LHCN-M2 (cell line): ENCODE measurements around the gene JPH4. TPM values are rescaled to one million over a fixed set of nuclear protein-coding genes. Genes with fewer than 3 reads are reported as not detected.
"Not testable (repeated sequence)": the region's sequence is repeated elsewhere in the genome, so short reads cannot be mapped to it uniquely, and the experiment has no call there.

Experiments
- DNase-seq: peaks from one replicate; pipeline ENCODE4 v3.0.0-alpha.2; 2012; ENCODE audit warnings: low read depth
- total RNA-seq: library from RNA; depleted of rRNA; stranded (reverse); fragments of >200 nt; gene quantifications from 2 replicates; pipeline ENCODE4 v1.2.3, GENCODE V29; 2014

The JPH4 gene
- total RNA-seq, 1 experiment from 2014 or later, result not detected

DNA sequence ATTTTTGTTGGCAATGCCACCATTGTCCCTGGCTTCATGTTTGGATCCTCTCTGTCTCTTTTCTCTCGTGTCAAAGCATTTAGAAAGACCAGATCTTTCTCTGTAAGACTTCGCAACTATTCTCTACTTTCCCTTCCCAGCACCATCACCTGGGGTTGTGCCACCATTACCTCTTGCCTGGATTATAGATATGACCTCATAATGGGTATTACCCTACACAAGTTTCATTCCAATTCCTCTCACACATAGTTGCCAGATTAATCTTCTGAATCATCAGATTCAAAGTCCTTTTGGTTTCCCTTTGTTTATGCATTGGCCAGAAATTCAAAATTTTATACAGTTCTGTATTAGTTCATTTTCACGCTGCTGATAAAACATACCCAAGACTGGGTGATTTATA is 30.4 kb upstream of the JPH4 start:
- DNase-seq, result no peak

DNA sequence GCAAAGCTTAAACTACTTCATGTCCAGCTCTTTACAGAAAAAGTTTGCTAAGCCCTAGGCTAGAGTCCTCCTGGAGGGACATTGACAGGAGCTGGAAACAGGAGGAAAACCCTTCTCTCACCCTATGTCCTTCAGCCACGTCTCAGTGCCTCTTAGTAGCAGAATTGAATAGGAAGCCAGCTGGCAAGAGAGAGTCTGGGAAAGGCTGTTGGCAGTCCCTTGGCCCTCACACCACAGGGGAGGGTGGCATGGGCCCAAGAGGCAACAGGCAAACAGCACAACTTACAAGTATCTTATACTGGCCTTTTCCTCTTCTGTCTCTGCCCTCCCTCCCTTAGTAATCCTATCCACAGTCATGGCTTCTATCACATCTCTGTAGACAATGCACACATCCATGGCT is 29.9 kb upstream of the JPH4 start:
- DNase-seq, result no peak

DNA sequence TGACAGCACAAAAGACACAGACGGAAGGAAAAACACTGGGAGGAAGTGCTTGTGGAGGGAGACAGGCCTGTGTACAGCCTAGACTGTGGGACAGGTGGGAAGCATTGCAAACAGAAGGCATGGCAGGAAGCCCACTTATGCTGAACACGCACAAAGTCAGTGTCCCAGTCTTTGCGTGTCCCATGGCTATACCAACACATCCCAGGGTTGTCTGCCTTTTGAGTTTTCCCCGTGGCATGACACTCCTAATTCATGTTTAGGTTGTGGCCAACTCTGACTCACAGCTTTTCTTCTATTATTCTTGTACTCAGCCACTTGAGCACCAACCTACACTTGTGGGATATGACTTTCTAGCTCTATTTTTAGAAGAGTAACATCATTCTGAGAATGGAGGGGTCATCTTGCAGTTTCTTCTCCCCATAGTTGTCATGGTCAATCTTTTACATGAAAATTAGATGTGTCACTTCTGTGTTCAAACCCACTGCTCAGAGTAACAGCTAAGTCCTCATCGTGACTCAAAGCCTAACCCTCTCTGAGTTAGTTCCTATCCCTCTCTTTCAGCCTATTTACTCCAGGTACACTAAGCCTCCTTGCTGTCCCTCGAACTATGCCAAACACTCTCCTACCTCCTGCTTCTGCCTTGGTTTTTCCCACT is 27.5 kb upstream of the JPH4 start:
- peak; percentile 33 for DNase-seq

DNA sequence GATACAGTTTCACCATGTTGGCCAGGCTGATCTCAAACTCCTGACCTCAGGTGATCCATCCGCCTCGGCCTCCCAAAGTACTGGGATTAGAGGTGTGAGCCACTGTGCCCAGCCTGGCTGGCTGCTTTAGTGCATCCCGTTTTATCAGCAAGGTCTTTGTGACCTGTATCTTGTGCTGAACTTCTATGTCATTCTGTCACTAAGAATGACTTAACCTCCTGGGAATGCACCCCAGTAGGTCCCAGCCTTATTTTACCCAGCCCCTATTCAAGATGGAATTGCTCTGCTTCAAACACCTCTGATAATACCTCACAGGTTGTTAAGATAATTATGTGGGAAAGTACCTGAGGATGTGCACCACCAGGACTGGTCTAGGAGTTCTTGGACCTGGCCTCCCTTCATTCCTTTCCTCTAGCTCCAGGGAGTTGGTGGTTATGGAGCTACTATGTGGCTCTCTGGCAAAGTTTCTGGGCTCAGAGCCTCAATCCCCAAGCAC is 26.1 kb upstream of the JPH4 start:
- no peak for DNase-seq

GRCh38 chr14:23604148-23604547 is 25.6 kb upstream of the JPH4 start:
- no peak for DNase-seq

DNA sequence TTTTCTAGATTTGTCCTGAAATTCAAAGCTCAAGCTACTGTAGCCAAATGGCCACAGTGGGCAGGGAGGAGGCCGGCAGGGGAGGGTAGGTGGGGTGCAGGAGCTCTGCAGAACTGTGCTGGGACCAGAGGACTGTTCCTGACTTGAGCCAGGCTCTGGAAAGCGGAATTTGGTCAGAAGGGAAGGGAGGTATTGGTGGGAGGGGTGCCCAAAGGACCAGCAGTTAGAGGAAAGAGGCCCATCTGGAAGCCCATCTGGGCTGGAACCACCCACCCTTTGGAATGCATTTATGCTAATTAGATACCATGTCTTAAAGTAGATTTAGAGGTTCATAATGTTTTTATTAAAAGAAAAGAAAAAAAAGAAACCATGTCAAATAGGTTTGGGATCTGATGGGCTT is 24.5 kb upstream of the JPH4 start:
- no peak for DNase-seq

GRCh38 chr14:23602181-23603095 is 23.8 kb upstream of the JPH4 start:
- no peak for DNase-seq

GRCh38 chr14:23601845-23602180 is 23.2 kb upstream of the JPH4 start:
- DNase-seq, result no peak

DNA sequence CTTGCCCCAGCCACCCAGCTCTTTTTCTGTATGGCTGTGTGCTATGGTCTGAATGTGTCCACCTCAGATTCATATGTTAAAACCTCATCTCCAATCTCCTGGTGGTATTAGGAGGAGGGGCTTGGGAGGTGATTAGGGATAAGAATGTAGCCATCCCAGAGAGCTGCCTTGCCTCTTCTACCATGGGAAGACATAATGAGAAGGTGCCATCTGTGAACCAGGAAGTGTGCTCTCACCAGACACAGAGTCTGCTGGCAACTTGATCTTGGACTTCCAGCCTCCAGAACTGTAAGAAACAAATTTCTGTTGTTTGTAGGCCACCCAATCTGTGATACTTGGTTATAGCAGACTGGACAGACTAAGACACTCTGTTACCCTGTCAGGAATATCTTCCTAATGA is 22.8 kb upstream of the JPH4 start:
- DNase-seq, result no peak

DNA sequence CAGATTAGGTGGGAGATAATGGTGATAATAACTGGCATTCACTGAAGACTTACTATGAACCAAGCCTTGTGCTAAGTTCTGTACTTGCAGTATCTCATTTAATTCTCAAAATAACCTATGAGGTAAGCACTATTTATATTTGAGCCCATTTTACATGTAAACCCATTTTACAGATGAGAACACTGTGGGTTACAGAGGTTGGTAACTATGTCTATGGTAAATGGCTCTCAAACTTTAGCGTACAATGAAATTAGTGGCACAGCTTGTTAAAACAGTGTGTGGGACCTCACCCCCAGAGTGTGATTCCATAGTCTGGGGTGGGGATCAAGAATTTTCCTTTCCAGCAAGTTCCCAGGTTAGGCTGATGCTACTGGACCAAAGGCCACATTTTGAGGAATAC is 22.2 kb upstream of the JPH4 start:
- DNase-seq, result no peak

GRCh38 chr14:23600322-23600707 is 21.7 kb upstream of the JPH4 start:
- DNase-seq, result no peak

DNA sequence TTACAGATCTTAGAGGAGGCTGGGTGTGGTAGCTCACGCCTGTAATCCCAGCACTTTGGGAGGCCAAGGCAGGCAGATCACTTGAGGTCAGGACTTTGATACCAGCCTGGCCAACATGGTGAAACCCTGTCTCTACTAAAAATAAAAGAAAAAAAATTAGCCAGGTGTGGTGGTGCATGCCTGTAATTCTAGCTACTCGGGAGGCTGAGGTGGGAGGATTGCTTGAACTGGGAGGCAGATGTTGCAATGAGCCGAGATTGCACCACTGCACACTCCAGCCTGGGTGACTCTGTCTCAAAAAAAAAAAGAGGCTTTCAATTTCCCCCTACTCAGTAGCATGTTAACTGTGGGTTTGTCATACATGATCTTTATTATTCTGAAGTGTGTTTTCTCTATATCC is 15.6 kb upstream of the JPH4 start:
- not testable (repeated sequence) for DNase-seq

GRCh38 chr14:23590198-23590597 is 11.6 kb upstream of the JPH4 start:
- DNase-seq, result no peak

- DNase-seq, result no peak
Observed at GRCh38 chr14:23589606-23590005, 11.0 kb upstream of the JPH4 start.

DNA sequence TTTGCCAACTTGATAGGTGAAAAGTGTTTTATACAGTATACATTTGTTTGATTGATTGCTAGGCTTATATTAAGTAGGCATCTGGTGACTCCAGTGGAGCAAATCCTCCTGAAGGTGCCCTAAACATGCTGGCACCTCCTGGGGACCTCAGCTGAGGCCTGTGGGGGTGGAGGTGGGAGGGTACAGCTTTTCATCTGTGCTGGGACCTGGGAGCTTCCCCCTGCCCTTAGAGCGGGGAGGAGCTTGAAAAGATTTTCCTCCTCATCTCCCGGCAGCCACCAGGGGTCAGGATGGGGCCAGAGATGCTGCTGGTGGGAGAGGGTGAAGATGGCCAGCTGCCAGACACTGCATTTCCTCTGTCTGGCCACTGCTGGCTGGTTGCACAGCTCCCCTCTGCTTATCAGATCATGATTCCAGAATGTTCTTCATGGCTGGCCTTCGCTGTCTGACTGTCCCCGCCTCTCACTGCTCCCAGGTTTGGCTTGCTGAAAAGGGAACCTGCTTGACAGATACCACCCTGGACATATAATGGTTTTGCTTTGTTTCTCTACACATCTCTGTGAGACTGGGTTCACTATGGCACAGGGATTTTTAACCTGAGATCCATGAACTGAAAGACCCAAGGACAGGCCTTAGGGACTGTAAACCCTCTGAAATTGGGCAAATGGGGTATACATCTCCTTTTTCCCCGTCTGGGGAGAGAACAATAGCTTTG is 10.5 kb upstream of the JPH4 start:
- peak; percentile 82 for DNase-seq

- not testable (repeated sequence) for DNase-seq
Observed at GRCh38 chr14:23584527-23585203, 6.1 kb upstream of the JPH4 start.

- not testable (repeated sequence) for DNase-seq
Observed at GRCh38 chr14:23583761-23584526, 5.4 kb upstream of the JPH4 start.

DNA sequence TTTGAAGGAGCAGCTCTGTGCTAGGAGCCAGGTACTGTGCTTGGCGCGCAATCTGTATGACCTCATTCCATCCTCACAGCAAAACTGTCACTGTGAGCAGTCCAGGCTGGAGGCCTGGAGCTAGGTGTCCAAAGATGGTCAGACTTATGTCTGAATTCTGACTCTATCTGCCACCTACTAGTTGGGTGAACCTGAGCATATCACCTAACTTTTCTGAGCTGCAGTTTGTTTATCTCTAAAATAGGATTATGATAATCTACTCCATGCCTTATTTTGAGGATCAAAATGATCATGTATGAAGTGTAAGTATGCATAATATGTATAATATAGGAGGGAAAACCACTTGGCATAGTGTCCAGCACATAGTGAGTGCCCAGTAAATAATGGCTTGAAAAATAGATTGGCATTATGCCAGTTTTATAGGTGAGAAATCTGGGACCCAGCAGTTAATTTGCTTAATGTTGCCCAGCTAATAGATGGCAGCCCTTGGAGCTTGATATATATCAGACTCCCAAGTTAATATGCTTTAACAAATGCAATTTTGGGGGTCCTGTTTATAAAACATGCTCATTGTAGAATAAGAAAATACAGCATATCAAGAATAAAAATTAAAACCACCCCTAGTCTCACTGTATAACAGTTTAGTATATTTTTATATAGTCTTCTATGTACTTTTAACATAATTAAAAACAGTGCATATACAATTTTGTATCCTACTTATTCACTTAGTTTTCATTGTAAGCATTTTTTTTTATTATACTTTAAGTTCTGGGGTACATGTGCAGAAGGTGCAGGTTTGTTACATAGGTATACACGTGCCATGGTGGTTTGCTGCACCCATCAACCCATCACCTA is 4.5 kb upstream of the JPH4 start:
- no peak for DNase-seq

DNA sequence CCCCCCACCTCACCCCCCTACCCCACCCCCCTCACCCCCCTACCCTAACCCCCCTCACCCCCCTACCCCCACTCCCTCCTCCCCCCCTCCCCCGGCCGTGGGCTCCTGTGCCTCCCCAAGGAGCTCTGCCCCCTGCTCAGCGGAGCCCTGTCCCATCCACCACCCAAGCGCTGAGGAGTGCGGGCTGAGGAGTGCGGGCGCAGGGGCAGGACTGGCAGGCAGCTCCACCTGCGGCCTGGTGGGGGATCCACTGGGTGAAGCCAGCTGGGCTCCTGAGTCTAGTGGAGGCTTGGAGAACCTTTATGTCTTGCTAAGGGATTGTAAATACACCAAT is 2.3 kb upstream of the JPH4 start:
- no peak for DNase-seq
